Adrenal gland (tissue), 5 donors: ENCODE data around the gene PTGER3.

Experiments
- CTCF ChIP-seq, 6 experiments: fragments of 450-650 bp in 4 of 6; fragments of 200-600 bp in 2 of 6; sonication (generic) in 1 of 6; IDR thresholded peaks; 1 replicate in 5 of 6; 2 replicates in 1 of 6; pipeline versions ENCODE4 v1.5.1 to v1.8.0; 2016 to 2021; ENCODE audit warnings: antibody characterized with exemption in 6 of 6, mild to moderate bottlenecking in 2 of 6, moderate library complexity in 1 of 6
- POLR2A ChIP-seq, 2 donors: fragments of 450-650 bp; IDR thresholded peaks; one replicate each; pipeline ENCODE4 v1.6.1; 2017; ENCODE audit warnings: antibody characterized with exemption in 2 of 2, mild to moderate bottlenecking in 2 of 2, moderate library complexity in 1 of 2
- donor health status: DM: no; HTN: no; CAD: no.

GRCh38 chr1:71094913-71095312 is 47.3 kb upstream of the PTGER3 start:
- TF ChIP-seq CTCF (IDR thresholded peaks at IDR 0.05) (no peak), POLR2A (IDR thresholded peaks at IDR 0.05) (no peak)
